GM13977 (cell line): Measurements from ENCODE around the gene SARNP.

ENCODE experiments used
- DNase-seq: peaks from one replicate; pipeline ENCODE4 v3.0.0; 2012; ENCODE audit warnings: low spot score
- CTCF ChIP-seq: IDR thresholded peaks from 2 replicates; pipeline ENCODE4 v1.5.1; 2012; ENCODE audit warnings: mild to moderate bottlenecking, control low read depth; ENCODE audit not compliant: insufficient read depth; ENCODE audit errors: extremely low read depth, missing control alignments
- in situ Hi-C: fragments of 300-500 bp; cut with MboI; formaldehyde crosslinking; loops from one replicate; pipeline ENCODE4 v1.12.0; 2022; ENCODE audit warnings: low sequenced_read_pairs, low pct_unique_long_range_greater_than_20kb, mixed read lengths, inconsistent platforms; ENCODE audit not compliant: unreplicated experiment

SARNP gene

GRCh38 chr12:55728186-55728938 lies 89.2 kb downstream of the SARNP start:
- no peak for TF ChIP-seq CTCF
- in situ Hi-C loops: loop anchor here (25.0 kb wide), 1 partner anchor 309 kb away; the partner anchor contains the start of gene RPS26
- peak; percentile 47 for DNase-seq

- no peak for DNase-seq
- no peak for TF ChIP-seq CTCF
- in situ Hi-C loops: loop anchor here (25.0 kb wide), 1 partner anchor 310 kb away; the partner anchor contains the start of gene RPS26
Observed at GRCh38 chr12:55727643-55728185, 89.8 kb downstream of the SARNP start.

GRCh38 chr12:55726971-55727370 lies 90.6 kb downstream of the SARNP start:
- TF ChIP-seq CTCF: no peak
- DNase-seq: no peak
- in situ Hi-C loops: loop anchor here (25.0 kb wide), 1 partner anchor 310 kb away; the partner anchor contains the start of gene RPS26

- no peak for DNase-seq
- in situ Hi-C loops: loop anchor here (25.0 kb wide), 1 partner anchor 312 kb away; the partner anchor contains the start of gene RPS26
Observed at GRCh38 chr12:55725556-55725955, 92.0 kb downstream of the SARNP start.

DNA sequence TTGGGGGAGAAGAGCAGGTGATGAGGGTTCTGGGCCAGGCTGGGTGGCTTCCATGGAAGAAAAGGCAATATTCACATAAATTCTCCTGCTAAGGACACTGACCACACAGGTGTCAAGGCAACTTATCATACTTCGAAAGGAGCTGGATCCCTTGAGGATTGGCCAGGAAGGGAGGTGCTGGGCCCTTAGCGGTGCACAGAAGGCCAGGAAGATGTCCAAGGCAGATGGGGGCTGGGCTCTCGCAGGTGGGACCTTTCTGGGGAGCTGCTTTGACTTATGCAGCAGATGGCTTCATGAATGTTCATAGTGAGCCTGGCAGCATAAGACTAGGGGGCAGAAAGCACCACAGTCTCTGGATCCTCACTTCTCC lies 92.6 kb downstream of the SARNP start:
- in situ Hi-C loops: loop anchor here (25.0 kb wide), 1 partner anchor 312 kb away; the partner anchor contains the start of gene RPS26
- TF ChIP-seq CTCF: no peak
- no peak for DNase-seq

More at GRCh38 chr12:55725556-55725955, 92.0 kb downstream of the SARNP start:
- no peak for TF ChIP-seq CTCF

DNA sequence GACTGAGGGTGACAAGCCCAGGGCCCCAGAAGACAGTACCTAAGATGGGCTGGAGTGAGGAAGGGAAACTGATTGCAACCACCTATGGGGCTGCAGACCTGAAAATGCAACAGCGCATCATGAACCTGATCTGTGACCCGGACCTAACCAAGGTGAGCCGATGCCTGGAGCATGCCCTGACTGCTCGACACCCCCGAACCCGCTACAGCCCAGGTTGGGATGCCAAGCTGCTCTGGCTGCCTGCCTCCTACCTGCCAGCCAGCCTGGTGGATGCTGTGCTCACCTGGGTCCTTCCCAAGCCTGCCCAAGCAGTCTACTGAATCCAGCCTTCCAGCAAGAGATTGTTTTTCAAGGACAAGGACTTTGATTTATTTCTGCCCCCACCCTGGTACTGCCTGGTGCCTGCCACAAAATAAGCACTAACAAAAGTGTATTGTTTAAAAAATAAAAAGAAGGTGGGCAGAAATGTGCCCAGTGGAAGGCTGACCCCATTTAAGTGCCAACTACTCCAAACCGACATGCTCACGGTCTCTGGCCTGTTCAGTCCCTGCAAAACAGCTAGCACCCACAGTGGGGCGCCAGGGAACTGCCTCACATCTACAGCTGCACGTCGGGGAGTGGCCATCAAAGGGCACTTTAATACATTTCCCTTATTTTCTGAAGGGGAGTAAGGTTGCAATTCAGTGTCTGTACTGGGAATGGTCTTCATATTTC lies 93.1 kb downstream of the SARNP start:
- in situ Hi-C loops: no loop called here
- TF ChIP-seq CTCF: peak; percentile 75
- peak; percentile 59 for DNase-seq
